PC-9 (cell line): ENCODE measurements around the gene SPON1. TPM values are rescaled to one million over a fixed set of nuclear protein-coding genes. Genes with fewer than 3 reads are reported as not detected.
"Not testable (repeated sequence)": the region's sequence is repeated elsewhere in the genome, so short reads cannot be mapped to it uniquely, and the experiment has no call there.

Experiments used
- BruUV-seq: library from RNA; stranded (reverse); fragments of 400-500 nt; replicated peaks from 2 replicates; lab custom pipeline; 2021; lab: Mats Ljungman, UMichigan
- CTCF ChIA-PET: fragments of 300-600 bp; sonication (Branson Sonifier 250); formaldehyde crosslinking; loops from one replicate; lab custom pipeline; 2022; ENCODE audit warnings: antibody characterized with exemption; lab: Charles Lee
- POLR2A ChIA-PET: fragments of 300-600 bp; sonication (Branson Sonifier 250); formaldehyde crosslinking; loops from one replicate; lab custom pipeline; 2022; ENCODE audit warnings: antibody characterized with exemption; ENCODE audit not compliant: unreplicated experiment; lab: Charles Lee
- DNase-seq, 2 experiments: peaks; one replicate each; pipeline versions ENCODE4 v3.0.0 to v3.0.0-alpha.2; 2015 to 2022; ENCODE audit warnings: mixed read lengths in 1 of 2
- H2AFZ ChIP-seq: fragments of 200-600 bp; sonication (generic); 2 replicates; pipeline ENCODE4 v1.8.1; 2017; ENCODE audit warnings: antibody characterized with exemption
- H3F3A ChIP-seq: fragments of 200-600 bp; sonication (generic); 2 replicates; pipeline ENCODE4 v1.8.1; 2017; ENCODE audit warnings: antibody characterized with exemption, mild to moderate bottlenecking, low read depth; ENCODE audit not compliant: insufficient read depth
- H3K27ac ChIP-seq: fragments of 200-600 bp; sonication (generic); 2 replicates; pipeline ENCODE4 v1.6.1; 2016; ENCODE audit warnings: mixed run types
- H3K27me3 ChIP-seq: fragments of 200-600 bp; sonication (generic); 2 replicates; pipeline ENCODE4 v1.6.1; 2016; ENCODE audit warnings: low read depth, mixed run types; ENCODE audit not compliant: insufficient read depth
- H3K36me3 ChIP-seq: fragments of 200-600 bp; sonication (generic); 2 replicates; pipeline ENCODE4 v1.6.1; 2016; ENCODE audit warnings: low read depth, mixed run types
- H3K4me1 ChIP-seq: fragments of 200-600 bp; sonication (generic); replicated peaks from 2 replicates; pipeline ENCODE4 v1.6.1; 2016; ENCODE audit warnings: mixed run types; ENCODE audit not compliant: insufficient read depth
- H3K4me2 ChIP-seq: fragments of 200-600 bp; sonication (generic); 2 replicates; pipeline ENCODE4 v1.6.1; 2017; ENCODE audit warnings: mixed run types
- H3K4me3 ChIP-seq: fragments of 200-600 bp; sonication (generic); 2 replicates; pipeline ENCODE4 v1.6.1; 2016; ENCODE audit warnings: mixed run types
- H3K79me2 ChIP-seq: fragments of 200-600 bp; sonication (generic); 2 replicates; pipeline ENCODE4 v1.6.1; 2017; ENCODE audit warnings: low read depth, mixed run types
- H3K9me2 ChIP-seq: fragments of 200-600 bp; sonication (generic); 2 replicates; pipeline ENCODE4 v1.8.1; 2017; ENCODE audit warnings: mild to moderate bottlenecking; ENCODE audit not compliant: insufficient read depth
- H3K9me3 ChIP-seq: fragments of 200-600 bp; sonication (generic); 2 replicates; pipeline ENCODE4 v1.8.1; 2016; ENCODE audit warnings: low read depth; ENCODE audit not compliant: insufficient read depth
- H4K20me1 ChIP-seq: fragments of 200-600 bp; sonication (generic); 2 replicates; pipeline ENCODE4 v1.8.1; 2017; ENCODE audit not compliant: insufficient read depth
- CTCF ChIP-seq: fragments of 200-600 bp; sonication (generic); conservative IDR thresholded peaks from 2 replicates; pipeline ENCODE4 v1.6.1; 2017; ENCODE audit warnings: mixed run types, antibody characterized with exemption, mild to moderate bottlenecking, moderate library complexity
- EZH2 ChIP-seq: fragments of 200-600 bp; sonication (generic); IDR thresholded peaks from 2 replicates; pipeline ENCODE4 v1.8.0; 2017; ENCODE audit warnings: antibody characterized with exemption, low read depth
- intact Hi-C: fragments of 100-400 bp; cut with micrococcal nuclease; formaldehyde crosslinking; loops from one replicate; pipeline ENCODE4 v1.10.0; 2022; ENCODE audit not compliant: unreplicated experiment
- total RNA-seq: library from RNA; stranded (reverse); gene quantifications from 2 replicates; pipeline ENCODE4 v1.2.3, GENCODE V29; 2021

SPON1 gene
- total RNA-seq, 1 experiment from 2014 or later, result 0.70 TPM

DNA sequence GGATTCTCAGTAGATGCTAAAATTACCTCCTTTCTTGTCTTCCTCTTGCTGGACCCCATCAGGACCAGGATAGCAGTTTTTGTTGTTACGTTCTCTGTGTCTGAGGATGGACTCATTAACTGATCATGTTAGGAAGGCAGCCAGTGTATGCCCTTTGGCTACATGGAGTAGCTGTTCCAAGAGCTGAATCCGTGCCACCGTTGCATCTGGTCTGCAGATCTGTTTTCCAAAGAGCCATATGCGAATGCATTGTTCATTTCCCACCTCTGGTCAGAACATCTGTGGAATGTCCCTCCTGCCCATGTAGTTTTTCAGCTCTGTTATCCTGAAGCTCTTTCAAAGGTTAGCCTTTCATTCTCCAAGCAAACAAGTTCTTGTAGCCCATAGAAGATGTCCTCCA is 188.4 kb downstream of the SPON1 start:
- POLR2A ChIA-PET, result no interaction called here
- Histone ChIP-seq H3K36me3 (no peaks in the 10 kb centered on the region), H3K4me1 (no peaks in the 10 kb centered on the region), H3K79me2 (no peaks in the 10 kb centered on the region), H3K4me3 (no peak overlapping the region), H3K4me2 (no peak overlapping the region), H2AFZ (no peak overlapping the region), H3K27me3 (no peaks in the 10 kb centered on the region), H3K27ac (no peak overlapping the region), H3K9me3 (no peaks in the 10 kb centered on the region), H4K20me1 (no peaks in the 10 kb centered on the region), H3F3A (no peaks in the 10 kb centered on the region), H3K9me2 (no peaks in the 10 kb centered on the region)
- TF ChIP-seq CTCF (no peak), EZH2 (no peak)
- CTCF ChIA-PET, result no interaction called here
- intact Hi-C loops, result no loop called here
- DNase-seq, result no peak
- BruUV-seq, result no TSS peak

DNA sequence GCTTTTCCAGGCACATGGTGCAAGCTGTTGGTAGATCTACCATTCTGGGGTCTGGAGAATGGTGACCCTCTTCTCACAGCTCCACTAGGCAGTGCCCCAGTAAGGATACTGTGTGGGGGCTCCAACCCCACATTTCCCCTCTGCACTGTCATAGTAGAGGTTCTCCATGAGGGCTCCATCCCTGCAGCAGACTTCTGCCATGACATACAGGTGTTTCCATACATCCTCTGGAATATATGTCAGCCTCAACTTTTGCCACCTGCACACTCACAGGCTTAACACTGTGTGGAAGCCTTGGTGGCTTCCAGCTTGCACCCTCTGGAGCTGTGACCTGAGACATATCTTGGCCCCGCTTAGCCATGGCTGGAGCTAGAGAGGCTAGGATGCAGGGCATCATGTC is 191.6 kb downstream of the SPON1 start:
- DNase-seq, BruUV-seq, H4K20me1 ChIP-seq, H3K9me2 ChIP-seq, H3K4me1 ChIP-seq, CTCF ChIA-PET, H3K27ac ChIP-seq, H3K4me2 ChIP-seq, H3K4me3 ChIP-seq, H3K9me3 ChIP-seq, H3K27me3 ChIP-seq, POLR2A ChIA-PET, H3F3A ChIP-seq, intact Hi-C loops, H3K79me2 ChIP-seq, H3K36me3 ChIP-seq, H2AFZ ChIP-seq: not testable (repeated sequence)

- Histone ChIP-seq H4K20me1 (no peaks in the 10 kb centered on the region), H3K79me2 (no peaks in the 10 kb centered on the region), H3K27ac (no peak overlapping the region), H3K9me3 (peaks cover 4% of the 10 kb centered on the region; the same call in 1 of the 2 replicates), H3F3A (no peaks in the 10 kb centered on the region), H3K4me3 (no peak overlapping the region), H3K4me2 (no peak overlapping the region), H3K9me2 (no peaks in the 10 kb centered on the region), H3K4me1 (no peaks in the 10 kb centered on the region), H3K27me3 (no peaks in the 10 kb centered on the region), H2AFZ (no peak overlapping the region), H3K36me3 (no peaks in the 10 kb centered on the region)
- no TSS peak for BruUV-seq
- TF ChIP-seq CTCF, result no peak
- TF ChIP-seq EZH2, result no peak
- DNase-seq, result no peak
- intact Hi-C loops, result no loop called here
- POLR2A ChIA-PET, result no interaction called here
- CTCF ChIA-PET, result no interaction called here
Measured at GRCh38 chr11:14158393-14158792, 195.9 kb downstream of the SPON1 start.

DNA sequence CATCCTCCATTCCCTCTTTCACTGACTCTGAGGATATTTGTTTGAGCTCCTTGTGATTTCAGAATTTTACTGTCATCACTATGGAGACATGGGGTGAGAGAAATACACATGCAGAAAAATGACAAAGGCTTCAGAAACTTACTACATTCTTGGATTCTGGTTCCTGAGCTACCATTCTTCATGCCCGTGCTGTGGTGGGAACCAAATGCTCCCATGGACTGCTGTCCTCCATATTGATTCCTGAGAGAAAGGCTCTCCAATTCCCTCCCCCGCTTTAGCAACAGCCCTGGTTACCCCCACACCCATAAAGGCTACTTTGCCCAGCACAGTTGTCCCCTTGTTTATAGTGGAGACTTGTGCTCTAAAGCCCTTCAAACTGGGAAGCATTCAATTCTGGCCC is 201.1 kb downstream of the SPON1 start:
- CTCF ChIA-PET, result no interaction called here
- BruUV-seq, result no TSS peak

DNA sequence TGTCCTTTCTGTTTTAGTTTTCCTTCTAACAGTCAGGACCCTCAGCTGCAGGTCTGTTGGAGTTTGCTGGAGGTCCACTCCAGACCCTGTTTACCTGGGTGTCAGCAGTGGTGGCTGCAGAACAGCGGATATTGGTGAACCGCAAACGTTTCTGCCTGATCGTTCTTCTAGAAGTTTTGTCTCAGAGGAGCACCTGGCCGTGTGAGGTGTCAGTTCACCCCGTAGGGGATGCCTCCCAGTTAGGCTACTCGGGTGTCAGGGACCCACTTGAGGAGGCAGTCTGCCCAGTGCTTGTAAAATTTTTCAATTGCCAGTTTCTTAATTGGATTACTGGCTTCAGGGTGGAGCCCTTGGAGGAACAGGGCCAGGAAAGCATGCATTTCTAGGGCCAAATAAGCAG is 211.2 kb downstream of the SPON1 start:
- H3K79me2 ChIP-seq, H3K27ac ChIP-seq, H2AFZ ChIP-seq, DNase-seq, CTCF ChIA-PET, intact Hi-C loops, H3K9me2 ChIP-seq, H3K9me3 ChIP-seq, H3K27me3 ChIP-seq, H3K4me3 ChIP-seq, H3K4me1 ChIP-seq, H4K20me1 ChIP-seq, H3F3A ChIP-seq, H3K4me2 ChIP-seq, H3K36me3 ChIP-seq, BruUV-seq, POLR2A ChIA-PET: not testable (repeated sequence)

More for the DNA sequence above, 201.1 kb downstream of the SPON1 start:
- intact Hi-C loops, result no loop called here
- H3K4me2 ChIP-seq, result no peak overlapping the region
- no peaks in the 10 kb centered on the region for H3K27me3 ChIP-seq
- H3K27ac ChIP-seq, result no peak overlapping the region
- no peaks in the 10 kb centered on the region for H4K20me1 ChIP-seq
- H3K36me3 ChIP-seq, result no peaks in the 10 kb centered on the region
- no peaks in the 10 kb centered on the region; the same call in 1 of the 2 replicates for H3K9me3 ChIP-seq
- H2AFZ ChIP-seq, result no peak overlapping the region
- no peak for DNase-seq
- no peak overlapping the region for H3K4me3 ChIP-seq
- H3K9me2 ChIP-seq, result no peaks in the 10 kb centered on the region
- H3K79me2 ChIP-seq, result no peaks in the 10 kb centered on the region
- H3F3A ChIP-seq, result no peaks in the 10 kb centered on the region
- POLR2A ChIA-PET, result no interaction called here
- H3K4me1 ChIP-seq, result no peaks in the 10 kb centered on the region
- TF ChIP-seq EZH2 (no peak), CTCF (no peak)
